Activated CD4-positive, alpha-beta T cell treated with anti-CD3 and anti-CD28 coated beads for 1 hour (primary cell): ENCODE measurements around the gene EIF4G3.

ENCODE experiments used
- DNase-seq: peaks from one replicate; pipeline ENCODE4 v3.0.0-alpha.2; 2020

The EIF4G3 gene

GRCh38 chr1:20987831-20988825, 188.6 kb downstream of the EIF4G3 start:
- no peak for DNase-seq

- DNase-seq, result no peak
Measured at GRCh38 chr1:20983297-20983889, 193.3 kb downstream of the EIF4G3 start.

- DNase-seq, result no peak
Measured at GRCh38 chr1:20982316-20982715, 194.4 kb downstream of the EIF4G3 start.

GRCh38 chr1:20981915-20982314, 194.8 kb downstream of the EIF4G3 start:
- DNase-seq, result no peak

GRCh38 chr1:20980051-20980450, 196.6 kb downstream of the EIF4G3 start:
- no peak for DNase-seq

GRCh38 chr1:20978413-20978812, 198.3 kb downstream of the EIF4G3 start:
- DNase-seq, result no peak

- DNase-seq, result no peak
Measured at GRCh38 chr1:20975668-20976067, 201.0 kb downstream of the EIF4G3 start.

- no peak for DNase-seq
Measured at GRCh38 chr1:20974951-20975350, 201.7 kb downstream of the EIF4G3 start.

- no peak for DNase-seq
Measured at GRCh38 chr1:20974069-20974468, 202.6 kb downstream of the EIF4G3 start.

GRCh38 chr1:20972855-20973254, 203.8 kb downstream of the EIF4G3 start:
- DNase-seq, result no peak

- no peak for DNase-seq
Measured at GRCh38 chr1:20964540-20965484, 211.9 kb downstream of the EIF4G3 start.

GRCh38 chr1:20962576-20963258, 214.0 kb downstream of the EIF4G3 start:
- no peak for DNase-seq

- DNase-seq, result no peak
Measured at GRCh38 chr1:20958430-20958829, 218.3 kb downstream of the EIF4G3 start.

- DNase-seq, result no peak
Measured at GRCh38 chr1:20956272-20956671, 220.4 kb downstream of the EIF4G3 start.

- no peak for DNase-seq
Measured at GRCh38 chr1:20950679-20951078, 226.0 kb downstream of the EIF4G3 start.

GRCh38 chr1:20949871-20950590, 226.7 kb downstream of the EIF4G3 start:
- no peak for DNase-seq

GRCh38 chr1:20948101-20948500, 228.6 kb downstream of the EIF4G3 start:
- DNase-seq, result no peak

- DNase-seq, result no peak
Measured at GRCh38 chr1:20947409-20947808, 229.3 kb downstream of the EIF4G3 start.

- no peak for DNase-seq
Measured at GRCh38 chr1:20936621-20937020, 240.1 kb downstream of the EIF4G3 start.

- DNase-seq, result no peak
Measured at GRCh38 chr1:20936216-20936615, 240.5 kb downstream of the EIF4G3 start.

- DNase-seq, result no peak
Measured at GRCh38 chr1:20935717-20936116, 241.0 kb downstream of the EIF4G3 start.
